Liver (tissue), 9 donors: ENCODE data around the gene ALDH9A1. TPM values are rescaled to one million over a fixed set of nuclear protein-coding genes. Genes with fewer than 3 reads are reported as not detected.

Experiments used
- DNase-seq: peaks from one replicate; pipeline ENCODE4 v3.0.0-alpha.2; 2017; ENCODE audit warnings: low spot score
- H3K27ac ChIP-seq, 2 donors: one replicate each; pipeline ENCODE4 v1.7.0; 2013; ENCODE audit warnings: inconsistent platforms in 2 of 2, low read length in 2 of 2, control low read depth in 1 of 2, low read depth in 1 of 2, mild to moderate bottlenecking in 1 of 2
- H3K27me3 ChIP-seq, 4 donors: one replicate each; pipeline versions ENCODE4 v1.6.1 to v1.7.0; 2013; ENCODE audit warnings: low read length in 3 of 4, inconsistent platforms in 1 of 4, mild to moderate bottlenecking in 1 of 4, moderate library complexity in 1 of 4; ENCODE audit not compliant: control insufficient read depth in 4 of 4, insufficient read depth in 4 of 4
- H3K36me3 ChIP-seq, 4 donors: one replicate each; pipeline versions ENCODE4 v1.6.1 to v1.7.0; 2013; ENCODE audit warnings: low read length in 3 of 4, mild to moderate bottlenecking in 3 of 4, low read depth in 1 of 4, moderate library complexity in 1 of 4; ENCODE audit not compliant: control insufficient read depth in 4 of 4, insufficient read depth in 3 of 4
- H3K4me1 ChIP-seq, 4 donors: one replicate each; pipeline versions ENCODE4 v1.6.1 to v1.7.0; 2013; ENCODE audit warnings: low read length in 3 of 4, mild to moderate bottlenecking in 3 of 4, moderate library complexity in 1 of 4; ENCODE audit not compliant: control insufficient read depth in 4 of 4, insufficient read depth in 4 of 4
- H3K4me3 ChIP-seq, 3 donors: one replicate each; pipeline versions ENCODE4 v1.6.1 to v1.7.0; 2013; ENCODE audit warnings: low read length in 3 of 3, control low read depth in 1 of 3, low read depth in 1 of 3, mild to moderate bottlenecking in 1 of 3
- H3K9ac ChIP-seq, 2 donors: one replicate each; pipeline ENCODE4 v1.7.0; 2013; ENCODE audit warnings: low read length in 2 of 2, mild to moderate bottlenecking in 2 of 2, moderate library complexity in 2 of 2, control low read depth in 1 of 2, low read depth in 1 of 2
- H3K9me3 ChIP-seq, 4 donors: one replicate each; pipeline versions ENCODE4 v1.6.1 to v1.7.0; 2013; ENCODE audit warnings: low read length in 3 of 4; ENCODE audit not compliant: control insufficient read depth in 4 of 4
- EGR1 ChIP-seq, 2 donors: IDR thresholded peaks; 2 replicates each; pipeline ENCODE4 v1.6.1; 2016 to 2018; ENCODE audit warnings: antibody characterized with exemption in 2 of 2, low read depth in 2 of 2
- FOXA1 ChIP-seq: IDR thresholded peaks from 2 replicates; pipeline ENCODE4 v1.6.1; 2016; ENCODE audit warnings: antibody characterized with exemption
- FOXA2 ChIP-seq: IDR thresholded peaks from 2 replicates; pipeline ENCODE4 v1.6.1; 2016; ENCODE audit warnings: antibody characterized with exemption
- GABPA ChIP-seq, 2 donors: IDR thresholded peaks in 1 of 2; conservative IDR thresholded peaks in 1 of 2; 2 replicates each; pipeline ENCODE4 v1.6.1; 2016; ENCODE audit warnings: antibody characterized with exemption in 2 of 2, mild to moderate bottlenecking in 1 of 2, moderate library complexity in 1 of 2
- HNF4A ChIP-seq, 2 donors: conservative IDR thresholded peaks; 2 replicates each; pipeline ENCODE4 v1.6.1; 2016; ENCODE audit warnings: antibody characterized with exemption in 2 of 2, mild to moderate bottlenecking in 2 of 2
- HNF4G ChIP-seq: IDR thresholded peaks from 2 replicates; pipeline ENCODE4 v1.6.1; 2016; ENCODE audit warnings: antibody characterized with exemption
- JUND ChIP-seq, 2 donors: IDR thresholded peaks; 2 replicates each; pipeline ENCODE4 v1.6.1; 2016; ENCODE audit warnings: antibody characterized with exemption in 2 of 2
- NR2F2 ChIP-seq: IDR thresholded peaks from 2 replicates; pipeline ENCODE4 v1.6.1; 2016; ENCODE audit warnings: antibody characterized with exemption
- RXRA ChIP-seq, 2 donors: IDR thresholded peaks; 2 replicates each; pipeline ENCODE4 v1.6.1; 2017 to 2018; ENCODE audit warnings: antibody characterized with exemption in 2 of 2, mild to moderate bottlenecking in 1 of 2
- SP1 ChIP-seq: IDR thresholded peaks from 2 replicates; pipeline ENCODE4 v1.6.1; 2018; ENCODE audit warnings: antibody characterized with exemption, mild to moderate bottlenecking
- TAF1 ChIP-seq: conservative IDR thresholded peaks from 2 replicates; pipeline ENCODE4 v1.6.1; 2016; ENCODE audit warnings: antibody characterized with exemption, mild to moderate bottlenecking
- YY1 ChIP-seq: IDR thresholded peaks from 2 replicates; pipeline ENCODE4 v1.6.1; 2016; ENCODE audit warnings: antibody characterized with exemption, mild to moderate bottlenecking
- WGBS: extraction: QIAGEN DNeasy Blood & Tissue Kit; methylation state at CpG from one replicate; pipeline ENCODE4 v1.1.7; 2013; 5-methylcytosine and 5-hydroxymethylcytosine counted together
- polyA plus RNA-seq, 2 donors: library from polyadenylated mRNA; stranded (reverse) in 1 of 2; unstranded in 1 of 2; fragments of 200-250 nt in 1 of 2; fragments of >200 nt in 1 of 2; fragmentation: Nextera tagmentation in 1 of 2; extraction: Ambion mirVana in 1 of 2; gene quantifications; one replicate each; pipeline versions ENCODE4 v1.2.1 to v1.2.3, GENCODE V29; 2013 to 2015
- total RNA-seq, 2 donors: library from RNA; depleted of rRNA; stranded (reverse); fragments of >200 nt; gene quantifications; one replicate each; pipeline ENCODE4 v1.2.3, GENCODE V29; 2014
- TF ChIP-seq, protein P1 (sequence below): IDR thresholded peaks from 2 replicates; pipeline ENCODE4 v1.6.1; 2016; ENCODE audit warnings: antibody characterized with exemption
- TF ChIP-seq, protein P2 (sequence below): IDR thresholded peaks from 2 replicates; pipeline ENCODE4 v1.6.1; 2016; ENCODE audit warnings: antibody characterized with exemption
- TF ChIP-seq, protein P3 (sequence below): IDR thresholded peaks from 2 replicates; pipeline ENCODE4 v1.6.1; 2016; ENCODE audit warnings: antibody characterized with exemption
- TF ChIP-seq, protein P4 (sequence below): IDR thresholded peaks from 2 replicates; pipeline ENCODE4 v1.6.1; 2016; ENCODE audit warnings: antibody characterized with exemption, mild to moderate bottlenecking
- TF ChIP-seq, protein P5 (sequence below): fragments of 150-350 bp; IDR thresholded peaks from 2 replicates; pipeline ENCODE4 v1.5.1; 2017; ENCODE audit warnings: improper control_type of control experiment, low read depth, low read length; ENCODE audit not compliant: missing input control
- donor health status: healthy.
- donor health status: healthy.
- donor health status: healthy.
- donor health status: healthy.
- donor health status: healthy.

The ALDH9A1 gene
- total and polyA plus RNA-seq, 4 donors: 42.8 to 93.4 (median 79.8) TPM

DNA sequence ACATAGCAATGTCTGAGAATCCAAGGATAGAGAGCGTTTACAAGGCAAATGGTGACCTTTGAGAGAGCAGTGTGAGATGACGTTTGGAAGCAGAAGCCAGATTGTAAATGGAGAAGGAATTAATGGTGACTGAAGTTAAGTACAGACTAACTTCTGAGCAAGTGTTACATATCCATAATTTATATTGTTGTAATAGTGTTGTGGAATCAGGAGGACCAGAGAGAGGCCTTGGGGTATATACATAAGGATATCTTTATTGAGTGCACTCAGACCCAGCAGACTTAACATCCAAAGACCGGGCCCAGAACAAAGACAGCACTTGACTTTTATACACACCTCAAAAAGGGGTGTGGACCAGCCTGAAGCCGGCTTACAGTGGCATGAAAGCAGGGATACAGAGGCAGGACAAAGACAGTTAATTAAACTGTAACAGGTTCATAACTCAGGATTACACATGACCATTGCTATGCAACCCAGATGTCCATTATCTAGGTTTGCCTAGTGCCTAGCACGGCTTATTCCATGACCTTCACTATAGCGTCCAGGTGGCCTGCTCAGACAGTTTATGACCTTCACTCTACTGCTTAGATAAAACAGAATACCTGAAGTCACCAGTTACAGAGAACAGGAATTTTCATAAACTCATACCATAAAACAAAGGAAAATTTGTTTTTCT lies 70.1 kb downstream of the ALDH9A1 start:
- no peak overlapping the region for H3K27ac ChIP-seq
- WGBS: 80% methylated on average over 6 of the region's 6 CpGs

More for the DNA sequence above, 70.1 kb downstream of the ALDH9A1 start:
- Histone ChIP-seq H3K4me3 (no peak overlapping the region), H3K9ac (no peak overlapping the region), H3K9me3 (no peaks in the 10 kb centered on the region), H3K36me3 (no peaks in the 10 kb centered on the region), H3K4me1 (peaks cover 2 to 19% (median 15%) of the 10 kb centered on the region in 4 donors), H3K27me3 (no peaks in the 10 kb centered on the region)
- no peak for DNase-seq
- TF ChIP-seq HNF4A (conservative IDR thresholded peaks at IDR 0.05) (no peak), HNF4G (no peak), TAF1 (no peak), JUND (IDR thresholded peaks at IDR 0.05) (no peak), NR2F2 (no peak), SP1 (no peak), GABPA (IDR thresholded peaks at IDR 0.05 in 1 of 2, conservative IDR thresholded peaks at IDR 0.05 in 1 of 2) (no peak), FOXA1 (no peak), FOXA2 (no peak), EGR1 (IDR thresholded peaks at IDR 0.05; ENCODE audit: low read depth in 2 of 2) (no peak), YY1 (no peak), RXRA (IDR thresholded peaks at IDR 0.05) (no peak)
- TF ChIP-seq, protein P1, sequence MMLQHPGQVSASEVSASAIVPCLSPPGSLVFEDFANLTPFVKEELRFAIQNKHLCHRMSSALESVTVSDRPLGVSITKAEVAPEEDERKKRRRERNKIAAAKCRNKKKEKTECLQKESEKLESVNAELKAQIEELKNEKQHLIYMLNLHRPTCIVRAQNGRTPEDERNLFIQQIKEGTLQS: no peak
- TF ChIP-seq, protein P2, sequence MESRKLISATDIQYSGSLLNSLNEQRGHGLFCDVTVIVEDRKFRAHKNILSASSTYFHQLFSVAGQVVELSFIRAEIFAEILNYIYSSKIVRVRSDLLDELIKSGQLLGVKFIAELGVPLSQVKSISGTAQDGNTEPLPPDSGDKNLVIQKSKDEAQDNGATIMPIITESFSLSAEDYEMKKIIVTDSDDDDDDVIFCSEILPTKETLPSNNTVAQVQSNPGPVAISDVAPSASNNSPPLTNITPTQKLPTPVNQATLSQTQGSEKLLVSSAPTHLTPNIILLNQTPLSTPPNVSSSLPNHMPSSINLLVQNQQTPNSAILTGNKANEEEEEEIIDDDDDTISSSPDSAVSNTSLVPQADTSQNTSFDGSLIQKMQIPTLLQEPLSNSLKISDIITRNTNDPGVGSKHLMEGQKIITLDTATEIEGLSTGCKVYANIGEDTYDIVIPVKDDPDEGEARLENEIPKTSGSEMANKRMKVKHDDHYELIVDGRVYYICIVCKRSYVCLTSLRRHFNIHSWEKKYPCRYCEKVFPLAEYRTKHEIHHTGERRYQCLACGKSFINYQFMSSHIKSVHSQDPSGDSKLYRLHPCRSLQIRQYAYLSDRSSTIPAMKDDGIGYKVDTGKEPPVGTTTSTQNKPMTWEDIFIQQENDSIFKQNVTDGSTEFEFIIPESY: no peak
- TF ChIP-seq, protein P3, sequence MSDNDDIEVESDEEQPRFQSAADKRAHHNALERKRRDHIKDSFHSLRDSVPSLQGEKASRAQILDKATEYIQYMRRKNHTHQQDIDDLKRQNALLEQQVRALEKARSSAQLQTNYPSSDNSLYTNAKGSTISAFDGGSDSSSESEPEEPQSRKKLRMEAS: no peak
- TF ChIP-seq, protein P4, sequence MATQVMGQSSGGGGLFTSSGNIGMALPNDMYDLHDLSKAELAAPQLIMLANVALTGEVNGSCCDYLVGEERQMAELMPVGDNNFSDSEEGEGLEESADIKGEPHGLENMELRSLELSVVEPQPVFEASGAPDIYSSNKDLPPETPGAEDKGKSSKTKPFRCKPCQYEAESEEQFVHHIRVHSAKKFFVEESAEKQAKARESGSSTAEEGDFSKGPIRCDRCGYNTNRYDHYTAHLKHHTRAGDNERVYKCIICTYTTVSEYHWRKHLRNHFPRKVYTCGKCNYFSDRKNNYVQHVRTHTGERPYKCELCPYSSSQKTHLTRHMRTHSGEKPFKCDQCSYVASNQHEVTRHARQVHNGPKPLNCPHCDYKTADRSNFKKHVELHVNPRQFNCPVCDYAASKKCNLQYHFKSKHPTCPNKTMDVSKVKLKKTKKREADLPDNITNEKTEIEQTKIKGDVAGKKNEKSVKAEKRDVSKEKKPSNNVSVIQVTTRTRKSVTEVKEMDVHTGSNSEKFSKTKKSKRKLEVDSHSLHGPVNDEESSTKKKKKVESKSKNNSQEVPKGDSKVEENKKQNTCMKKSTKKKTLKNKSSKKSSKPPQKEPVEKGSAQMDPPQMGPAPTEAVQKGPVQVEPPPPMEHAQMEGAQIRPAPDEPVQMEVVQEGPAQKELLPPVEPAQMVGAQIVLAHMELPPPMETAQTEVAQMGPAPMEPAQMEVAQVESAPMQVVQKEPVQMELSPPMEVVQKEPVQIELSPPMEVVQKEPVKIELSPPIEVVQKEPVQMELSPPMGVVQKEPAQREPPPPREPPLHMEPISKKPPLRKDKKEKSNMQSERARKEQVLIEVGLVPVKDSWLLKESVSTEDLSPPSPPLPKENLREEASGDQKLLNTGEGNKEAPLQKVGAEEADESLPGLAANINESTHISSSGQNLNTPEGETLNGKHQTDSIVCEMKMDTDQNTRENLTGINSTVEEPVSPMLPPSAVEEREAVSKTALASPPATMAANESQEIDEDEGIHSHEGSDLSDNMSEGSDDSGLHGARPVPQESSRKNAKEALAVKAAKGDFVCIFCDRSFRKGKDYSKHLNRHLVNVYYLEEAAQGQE: no peak
- TF ChIP-seq, protein P5, sequence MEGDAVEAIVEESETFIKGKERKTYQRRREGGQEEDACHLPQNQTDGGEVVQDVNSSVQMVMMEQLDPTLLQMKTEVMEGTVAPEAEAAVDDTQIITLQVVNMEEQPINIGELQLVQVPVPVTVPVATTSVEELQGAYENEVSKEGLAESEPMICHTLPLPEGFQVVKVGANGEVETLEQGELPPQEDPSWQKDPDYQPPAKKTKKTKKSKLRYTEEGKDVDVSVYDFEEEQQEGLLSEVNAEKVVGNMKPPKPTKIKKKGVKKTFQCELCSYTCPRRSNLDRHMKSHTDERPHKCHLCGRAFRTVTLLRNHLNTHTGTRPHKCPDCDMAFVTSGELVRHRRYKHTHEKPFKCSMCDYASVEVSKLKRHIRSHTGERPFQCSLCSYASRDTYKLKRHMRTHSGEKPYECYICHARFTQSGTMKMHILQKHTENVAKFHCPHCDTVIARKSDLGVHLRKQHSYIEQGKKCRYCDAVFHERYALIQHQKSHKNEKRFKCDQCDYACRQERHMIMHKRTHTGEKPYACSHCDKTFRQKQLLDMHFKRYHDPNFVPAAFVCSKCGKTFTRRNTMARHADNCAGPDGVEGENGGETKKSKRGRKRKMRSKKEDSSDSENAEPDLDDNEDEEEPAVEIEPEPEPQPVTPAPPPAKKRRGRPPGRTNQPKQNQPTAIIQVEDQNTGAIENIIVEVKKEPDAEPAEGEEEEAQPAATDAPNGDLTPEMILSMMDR: no peak
